K562 (cell line): ENCODE measurements around the gene DMBT1. TPM values are rescaled to one million over a fixed set of nuclear protein-coding genes. Genes with fewer than 3 reads are reported as not detected.

Experiments used
- ATAC-seq: fragments of 200-7000 bp; cut with Tn5 transposase; 3 replicates; pipeline ENCODE4 v1.9.1; 2020; ENCODE audit warnings: moderate library complexity
- BruUV-seq: library from RNA; stranded (reverse); fragments of 400-500 nt; replicated peaks from 2 replicates; lab custom pipeline; 2021; lab: Mats Ljungman, UMichigan
- CTCF ChIA-PET: fragments of 300-600 bp; formaldehyde crosslinking; extraction: SDS; loops from one replicate; lab custom pipeline; 2021; ENCODE audit warnings: low intra/inter-chr PET ratio; lab: Yijun Ruan, JAX
- POLR2A ChIA-PET: fragments of 300-600, 350-650 bp; sonication (Branson Sonifier 250); formaldehyde crosslinking; extraction: SDS; loops from one replicate; lab custom pipeline; 2021; ENCODE audit warnings: antibody characterized with exemption, inconsistent platforms; lab: Yijun Ruan, JAX
- DNase-seq, 4 experiments: peaks; one replicate each; pipeline versions ENCODE4 v3.0.0 to v3.0.0-alpha.2; 2011 to 2018; ENCODE audit warnings: low spot score in 3 of 4, mixed read lengths in 3 of 4; ENCODE audit errors: extremely low read depth in 1 of 4
- FAIRE-seq: peaks from 2 replicates; lab custom pipeline; 2011; peaks lifted over from hg19 to GRCh38; lab: Jason Lieb, UNC
- H2AFZ ChIP-seq: 2 replicates; pipeline ENCODE4 v1.6.0; 2011; ENCODE audit warnings: low read depth, low read length, control low read depth, inconsistent platforms
- H3K27ac ChIP-seq: fragments of 200-600 bp; 3 replicates; pipeline ENCODE4 v1.8.0; 2011; ENCODE audit warnings: low read depth, mild to moderate bottlenecking, control low read depth, inconsistent platforms, low read length, moderate library complexity, mixed read lengths; ENCODE audit errors: extremely low read depth
- H3K27me3 ChIP-seq, 2 experiments: fragments of 300-600 bp in 1 of 2; 2 replicates in 1 of 2; 3 replicates in 1 of 2; pipeline versions ENCODE4 v1.6.0 to v1.8.0; 2011; ENCODE audit warnings: inconsistent platforms in 2 of 2, low read length in 2 of 2, mild to moderate bottlenecking in 1 of 2, mixed read lengths in 1 of 2, moderate library complexity in 1 of 2; ENCODE audit not compliant: control insufficient read depth in 2 of 2, insufficient read depth in 2 of 2
- H3K36me3 ChIP-seq: fragments of 300-600 bp; 3 replicates; pipeline ENCODE4 v1.8.0; 2011; ENCODE audit warnings: mild to moderate bottlenecking, low read length, inconsistent platforms; ENCODE audit not compliant: control insufficient read depth, insufficient read depth
- H3K4me1 ChIP-seq, 2 experiments: fragments of 200-600 bp in 1 of 2; replicated peaks in 1 of 2; 2 replicates in 1 of 2; 3 replicates in 1 of 2; pipeline versions ENCODE4 v1.5.1 to v1.8.0; 2011; ENCODE audit warnings: inconsistent platforms in 2 of 2, low read length in 2 of 2, mild to moderate bottlenecking in 1 of 2, mixed read lengths in 1 of 2, moderate library complexity in 1 of 2; ENCODE audit not compliant: control insufficient read depth in 2 of 2, insufficient read depth in 2 of 2
- H3K4me2 ChIP-seq: 2 replicates; pipeline ENCODE4 v1.6.1; 2011; ENCODE audit warnings: low read length, control low read depth, inconsistent platforms, mixed read lengths; ENCODE audit not compliant: insufficient read depth
- H3K4me3 ChIP-seq: fragments of 200-600 bp; sonication (generic), shearing (Covaris generic); 2 replicates; pipeline ENCODE4 v1.5.1; 2016; ENCODE audit warnings: control low read depth, inconsistent platforms
- H3K79me2 ChIP-seq: fragments of 200-600 bp; 3 replicates; pipeline ENCODE4 v1.8.0; 2011; ENCODE audit warnings: low read length, inconsistent platforms; ENCODE audit not compliant: control insufficient read depth, insufficient read depth
- H3K9ac ChIP-seq, 2 experiments: 2 replicates each; pipeline versions ENCODE4 v1.6.0 to v1.6.1; 2011; ENCODE audit warnings: low read depth in 2 of 2, low read length in 2 of 2, control low read depth in 1 of 2, inconsistent platforms in 1 of 2, mild to moderate bottlenecking in 1 of 2, mixed read lengths in 1 of 2; ENCODE audit not compliant: insufficient read depth in 1 of 2
- H3K9me1 ChIP-seq: one replicate; pipeline ENCODE4 v1.6.0; 2011; ENCODE audit warnings: inconsistent platforms, mild to moderate bottlenecking, low read length, moderate library complexity; ENCODE audit not compliant: control insufficient read depth, insufficient read depth
- H3K9me3 ChIP-seq: replicated peaks from 2 replicates; pipeline ENCODE4 v1.5.1; 2011; ENCODE audit warnings: low read depth, low read length, inconsistent platforms; ENCODE audit not compliant: control insufficient read depth, insufficient read depth
- H4K20me1 ChIP-seq: replicated peaks from 2 replicates; pipeline ENCODE4 v1.6.1; 2011; ENCODE audit warnings: low read length, inconsistent platforms, mixed read lengths; ENCODE audit not compliant: control insufficient read depth, insufficient read depth
- E2F6 ChIP-seq, 2 experiments: IDR thresholded peaks; 2 replicates each; pipeline ENCODE4 v1.6.1; 2011; ENCODE audit warnings: borderline replicate concordance in 1 of 2, control low read depth in 1 of 2, low read depth in 1 of 2, low read length in 1 of 2, mild to moderate bottlenecking in 1 of 2, mixed read lengths in 1 of 2, moderate library complexity in 1 of 2; ENCODE audit not compliant: insufficient read depth in 1 of 2, insufficient read length in 1 of 2, poor library complexity in 1 of 2, severe bottlenecking in 1 of 2; ENCODE audit errors: extremely low read depth in 1 of 2
- ETV6 ChIP-seq, 3 experiments: fragments of 150-350 bp in 1 of 3; sonication (generic) in 1 of 3; formaldehyde crosslinking in 1 of 3; IDR thresholded peaks; 2 replicates each; pipeline versions ENCODE4 v1.6.1 to v1.8.0; 2014 to 2022; ENCODE audit warnings: borderline replicate concordance in 2 of 3, low read depth in 2 of 3, antibody characterized with exemption in 1 of 3, low read length in 1 of 3, mild to moderate bottlenecking in 1 of 3, missing genetic modification reagents in 1 of 3
- RAD51 ChIP-seq: fragments of 450-650 bp; IDR thresholded peaks from 2 replicates; pipeline ENCODE4 v1.7.1; 2016; ENCODE audit warnings: low read depth, mild to moderate bottlenecking, borderline replicate concordance
- RREB1 ChIP-seq: fragments of 250-450 bp; sonication (Bioruptor Pico); IDR thresholded peaks from 2 replicates; pipeline ENCODE4 v1.4.0; 2020
- SMARCC2 ChIP-seq: fragments of 450-650 bp; IDR thresholded peaks from 2 replicates; pipeline ENCODE4 v1.6.1; 2017; ENCODE audit warnings: antibody characterized with exemption, moderate library complexity, mild to moderate bottlenecking, low read depth
- TFE3 ChIP-seq: fragments of 450-650 bp; formaldehyde crosslinking; IDR thresholded peaks from 2 replicates; pipeline ENCODE4 v1.4.0; 2020; ENCODE audit warnings: mild to moderate bottlenecking, mixed read lengths
- USF2 ChIP-seq: sonication (generic); formaldehyde crosslinking; IDR thresholded peaks from 2 replicates; pipeline ENCODE4 v1.5.0; 2020; ENCODE audit warnings: missing genetic modification reagents
- ZBED1 ChIP-seq: IDR thresholded peaks from 2 replicates; pipeline ENCODE4 v1.6.1; 2014
- ZC3H4 ChIP-seq: sonication (generic); formaldehyde crosslinking; IDR thresholded peaks from 2 replicates; pipeline ENCODE4 v1.9.0; 2021; ENCODE audit warnings: missing genetic modification reagents, borderline replicate concordance
- ZNF584 ChIP-seq: fragments of 200-800 bp; sonication (Bioruptor generic); IDR thresholded peaks from 2 replicates; pipeline ENCODE4 v1.6.1; 2016; ENCODE audit warnings: low read depth, mild to moderate bottlenecking, missing genetic modification characterization, missing compliant biosample characterization
- ZSCAN29 ChIP-seq: fragments of 450-650 bp; IDR thresholded peaks from 2 replicates; pipeline ENCODE4 v1.6.1; 2017
- WGBS: fragments of 100-300 bp; shearing (Covaris generic); methylation state at CpG from one replicate; pipeline ENCODE4 v1.1.6; 2016; ENCODE audit warnings: low coverage, mixed read lengths; ENCODE audit not compliant: insufficient coverage; ENCODE audit errors: missing lambda C conversion rate; 5-methylcytosine and 5-hydroxymethylcytosine counted together
- in situ Hi-C: fragments of 300-500 bp; cut with MboI; formaldehyde crosslinking; loops from 4 replicates; pipeline ENCODE4 v1.15.0; 2018; ENCODE audit warnings: inconsistent platforms, mixed read lengths
- intact Hi-C: fragments of 100-400 bp; cut with micrococcal nuclease; formaldehyde crosslinking; loops from 2 replicates; pipeline ENCODE4 v1.14.2; 2022
- polyA plus RNA-seq, 8 experiments: library from polyadenylated mRNA; depleted of rRNA in 4 of 8; stranded (reverse) in 5 of 8; unstranded in 3 of 8; fragments of >200 nt; fragmentation: Nextera tagmentation in 2 of 8; fragmentation: Illumina TruSeq in 1 of 8; extraction: Ambion mirVana in 2 of 8; extraction: Trizol in 1 of 8; gene quantifications; 2 replicates each; pipeline versions ENCODE4 v1.2.1 to v1.2.3, GENCODE V29; 2011 to 2014; ENCODE audit warnings: inconsistent platforms in 1 of 8, missing spikeins in 1 of 8
- total RNA-seq, 7 experiments: library from RNA; depleted of rRNA in 6 of 7; stranded (reverse); fragments of >200 nt in 6 of 7; fragmentation: Illumina TruSeq in 2 of 7; extraction: Trizol in 2 of 7; gene quantifications; 2 replicates each; pipeline versions ENCODE4 v1.2.1 to v1.2.3, GENCODE V29; 2011 to 2021; ENCODE audit warnings: low replicate concordance in 1 of 7

The DMBT1 gene
- total and polyA plus RNA-seq, 9 of the 15 experiments (the other 6 are each of a cell fraction or from before 2014, with no cell fraction given) = 0.01 to 0.07 TPM; not detected in 7

- FAIRE-seq (no peak), ATAC-seq (no peak)
- H3K36me3 ChIP-seq = no peaks in the 10 kb centered on the region
- no peak for TF ChIP-seq ZNF584
- TF ChIP-seq ETV6 (IDR thresholded peaks at IDR 0.05; ENCODE audit: borderline replicate concordance in 1 of 2, low read depth in 2 of 2, low read length in 1 of 2) = no peak
- no peak for TF ChIP-seq ETV6 (CRISPR knock-in tag; IDR thresholded peaks at IDR 0.05; ENCODE audit: borderline replicate concordance)
- no peak for TF ChIP-seq ZC3H4
- peak; percentile 73 for TF ChIP-seq USF2 (CRISPR knock-in tag)
- TF ChIP-seq RREB1 (CRISPR knock-in tag) = no peak
- no peak for TF ChIP-seq SMARCC2
- peak in 1 of 2 experiments; percentile 28 for TF ChIP-seq E2F6 (IDR thresholded peaks at IDR 0.05; ENCODE audit: borderline replicate concordance in 1 of 2, extremely low read depth in 1 of 2, insufficient read depth in 1 of 2, insufficient read length in 1 of 2, low read depth in 1 of 2, low read length in 1 of 2, poor library complexity in 1 of 2, severe bottlenecking in 1 of 2)
- no peak for TF ChIP-seq ZSCAN29
- TF ChIP-seq ZBED1 = no peak
- TF ChIP-seq RAD51 = peak; percentile 62; the same call in 1 of the 2 replicates
- peak; percentile 76 for TF ChIP-seq TFE3 (CRISPR knock-in tag)
These were observed 43.8 kb upstream of the DMBT1 start for GRCh38 chr10:122516734-122517133.

More at GRCh38 chr10:122516734-122517133, 43.8 kb upstream of the DMBT1 start:
- H3K9me1 ChIP-seq = no peaks in the 10 kb centered on the region
- ChIA-PET CTCF (no interaction called here), POLR2A (no interaction called here)
- no peak overlapping the region for H3K9ac ChIP-seq
- no peak for DNase-seq
- 0% methylated on average over 3 of the region's 4 CpGs for WGBS
- no peak overlapping the region for H3K4me2 ChIP-seq
- H3K4me3 ChIP-seq = no peak overlapping the region
- H4K20me1 ChIP-seq = no peaks in the 10 kb centered on the region
- intact Hi-C loops (no loop called here), in situ Hi-C loops (no loop called here)
- H3K27ac ChIP-seq = no peak overlapping the region
- BruUV-seq = no TSS peak
- H3K9me3 ChIP-seq = no peaks in the 10 kb centered on the region
- H2AFZ ChIP-seq = no peak overlapping the region
- H3K4me1 ChIP-seq = no peaks in the 10 kb centered on the region
- no peaks in the 10 kb centered on the region for H3K79me2 ChIP-seq
- H3K27me3 ChIP-seq = peaks cover 0 to 12% of the 10 kb centered on the region in 2 experiments; a peak in 2 of 5 replicates
